ENCODE measurements around the gene KDR.

DNA sequence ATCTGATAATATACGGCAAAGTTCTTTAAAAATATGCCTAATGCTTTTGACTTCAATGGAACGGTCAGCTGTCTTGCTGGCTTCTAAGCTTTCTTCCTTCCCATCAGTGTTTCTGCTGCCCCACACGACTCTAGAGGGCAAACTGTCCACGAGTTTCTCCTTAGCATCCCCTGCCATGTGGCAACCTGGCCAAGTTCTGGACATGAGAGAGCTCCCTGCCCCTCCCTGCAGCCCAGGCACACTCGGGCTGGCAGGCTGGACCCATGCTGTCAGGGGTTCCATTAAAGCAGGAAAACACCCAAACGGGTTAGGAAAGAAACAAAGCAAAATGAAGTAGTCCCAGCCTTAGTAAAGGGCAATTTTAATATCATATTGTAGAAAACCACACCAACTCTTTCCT is 38.8 kb downstream of the KDR start:
- TF ChIP-seq, protein P1, sequence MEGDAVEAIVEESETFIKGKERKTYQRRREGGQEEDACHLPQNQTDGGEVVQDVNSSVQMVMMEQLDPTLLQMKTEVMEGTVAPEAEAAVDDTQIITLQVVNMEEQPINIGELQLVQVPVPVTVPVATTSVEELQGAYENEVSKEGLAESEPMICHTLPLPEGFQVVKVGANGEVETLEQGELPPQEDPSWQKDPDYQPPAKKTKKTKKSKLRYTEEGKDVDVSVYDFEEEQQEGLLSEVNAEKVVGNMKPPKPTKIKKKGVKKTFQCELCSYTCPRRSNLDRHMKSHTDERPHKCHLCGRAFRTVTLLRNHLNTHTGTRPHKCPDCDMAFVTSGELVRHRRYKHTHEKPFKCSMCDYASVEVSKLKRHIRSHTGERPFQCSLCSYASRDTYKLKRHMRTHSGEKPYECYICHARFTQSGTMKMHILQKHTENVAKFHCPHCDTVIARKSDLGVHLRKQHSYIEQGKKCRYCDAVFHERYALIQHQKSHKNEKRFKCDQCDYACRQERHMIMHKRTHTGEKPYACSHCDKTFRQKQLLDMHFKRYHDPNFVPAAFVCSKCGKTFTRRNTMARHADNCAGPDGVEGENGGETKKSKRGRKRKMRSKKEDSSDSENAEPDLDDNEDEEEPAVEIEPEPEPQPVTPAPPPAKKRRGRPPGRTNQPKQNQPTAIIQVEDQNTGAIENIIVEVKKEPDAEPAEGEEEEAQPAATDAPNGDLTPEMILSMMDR (IDR thresholded peaks at IDR 0.05; ENCODE audit: low read depth, low read length, missing input control), result no peak
- TF ChIP-seq ZBTB33 (IDR thresholded peaks at IDR 0.05), result no peak
- TF ChIP-seq TAF1 (conservative IDR thresholded peaks at IDR 0.05), result no peak
- TF ChIP-seq YY1 (IDR thresholded peaks at IDR 0.05), result no peak
- no peak for TF ChIP-seq RAD21 (IDR thresholded peaks at IDR 0.05)
- TF ChIP-seq, protein P2, sequence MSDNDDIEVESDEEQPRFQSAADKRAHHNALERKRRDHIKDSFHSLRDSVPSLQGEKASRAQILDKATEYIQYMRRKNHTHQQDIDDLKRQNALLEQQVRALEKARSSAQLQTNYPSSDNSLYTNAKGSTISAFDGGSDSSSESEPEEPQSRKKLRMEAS (IDR thresholded peaks at IDR 0.05), result no peak
- TF ChIP-seq GABPA (IDR thresholded peaks at IDR 0.05 in 1 of 2, conservative IDR thresholded peaks at IDR 0.05 in 1 of 2), result no peak
- no peak for TF ChIP-seq SP1 (IDR thresholded peaks at IDR 0.05)
- TF ChIP-seq, protein P3, sequence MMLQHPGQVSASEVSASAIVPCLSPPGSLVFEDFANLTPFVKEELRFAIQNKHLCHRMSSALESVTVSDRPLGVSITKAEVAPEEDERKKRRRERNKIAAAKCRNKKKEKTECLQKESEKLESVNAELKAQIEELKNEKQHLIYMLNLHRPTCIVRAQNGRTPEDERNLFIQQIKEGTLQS (IDR thresholded peaks at IDR 0.05), result no peak
- TF ChIP-seq REST (IDR thresholded peaks at IDR 0.05), result no peak
- no peak for TF ChIP-seq JUND (IDR thresholded peaks at IDR 0.05)
- TF ChIP-seq HNF4G (IDR thresholded peaks at IDR 0.05), result no peak
- no peak for TF ChIP-seq EGR1 (IDR thresholded peaks at IDR 0.05; ENCODE audit: low read depth in 2 of 2)
- TF ChIP-seq RXRA (IDR thresholded peaks at IDR 0.05), result no peak
